22Rv1 (cell line): ENCODE measurements around the gene NPHP4.

ENCODE experiments used
- ZFX ChIP-seq: fragments of 450-650 bp; IDR thresholded peaks from 2 replicates; pipeline ENCODE4 v1.6.1; 2017; ENCODE audit warnings: antibody characterized with exemption, borderline replicate concordance
- TF ChIP-seq, protein P1 (sequence below): fragments of 450-650 bp; IDR thresholded peaks from 2 replicates; pipeline ENCODE4 v1.5.1; 2017; ENCODE audit warnings: mild to moderate bottlenecking

DNA sequence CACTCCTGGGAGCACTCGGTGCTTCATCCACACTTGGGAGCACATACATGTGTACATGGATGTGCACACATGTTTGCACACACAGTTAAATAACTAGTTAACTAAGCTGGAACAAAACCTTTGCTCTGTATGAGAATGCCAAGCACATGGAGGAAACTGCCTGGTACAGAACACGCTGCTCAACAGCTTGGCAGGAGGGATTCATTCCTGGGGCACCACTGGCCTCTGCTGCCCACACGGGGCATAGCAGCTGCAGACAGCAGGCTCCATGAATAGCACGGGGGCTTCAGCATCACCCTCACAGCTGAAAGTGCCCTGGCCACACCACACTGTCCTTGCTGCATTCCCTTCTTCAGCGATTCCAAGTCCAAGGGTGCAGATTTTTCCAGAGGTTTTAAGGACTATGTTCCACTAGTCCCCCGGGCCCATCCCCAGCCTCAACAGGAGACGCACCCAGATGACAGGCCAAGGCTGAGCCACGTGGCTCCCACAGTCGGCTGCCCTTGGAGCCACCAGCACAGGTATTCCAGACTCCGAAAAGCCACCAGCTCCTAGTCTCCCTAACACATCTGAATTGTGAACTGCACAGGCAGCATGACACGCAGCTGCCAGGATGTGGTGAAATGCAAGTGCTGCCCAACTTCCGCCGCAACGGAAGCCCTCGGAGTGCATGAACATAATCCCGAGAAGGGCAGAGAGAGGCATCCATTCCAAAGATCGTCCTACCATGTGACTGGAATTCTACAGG, 16.9 kb downstream of the NPHP4 start:
- TF ChIP-seq, protein P1, sequence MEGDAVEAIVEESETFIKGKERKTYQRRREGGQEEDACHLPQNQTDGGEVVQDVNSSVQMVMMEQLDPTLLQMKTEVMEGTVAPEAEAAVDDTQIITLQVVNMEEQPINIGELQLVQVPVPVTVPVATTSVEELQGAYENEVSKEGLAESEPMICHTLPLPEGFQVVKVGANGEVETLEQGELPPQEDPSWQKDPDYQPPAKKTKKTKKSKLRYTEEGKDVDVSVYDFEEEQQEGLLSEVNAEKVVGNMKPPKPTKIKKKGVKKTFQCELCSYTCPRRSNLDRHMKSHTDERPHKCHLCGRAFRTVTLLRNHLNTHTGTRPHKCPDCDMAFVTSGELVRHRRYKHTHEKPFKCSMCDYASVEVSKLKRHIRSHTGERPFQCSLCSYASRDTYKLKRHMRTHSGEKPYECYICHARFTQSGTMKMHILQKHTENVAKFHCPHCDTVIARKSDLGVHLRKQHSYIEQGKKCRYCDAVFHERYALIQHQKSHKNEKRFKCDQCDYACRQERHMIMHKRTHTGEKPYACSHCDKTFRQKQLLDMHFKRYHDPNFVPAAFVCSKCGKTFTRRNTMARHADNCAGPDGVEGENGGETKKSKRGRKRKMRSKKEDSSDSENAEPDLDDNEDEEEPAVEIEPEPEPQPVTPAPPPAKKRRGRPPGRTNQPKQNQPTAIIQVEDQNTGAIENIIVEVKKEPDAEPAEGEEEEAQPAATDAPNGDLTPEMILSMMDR = peak; percentile 64
- no peak for TF ChIP-seq ZFX
